IMR-90 (cell line): Measurements from ENCODE around the gene TULP4. TPM values are rescaled to one million over a fixed set of nuclear protein-coding genes. Genes with fewer than 3 reads are reported as not detected.

Experiments used
- ATAC-seq: fragments of 200-7000 bp; cut with Tn5 transposase; 2 replicates; pipeline ENCODE4 v1.9.1; 2020; ENCODE audit warnings: low read depth, mild to moderate bottlenecking, moderate library complexity
- BruUV-seq: library from RNA; stranded (reverse); fragments of 400-500 nt; replicated peaks from 2 replicates; lab custom pipeline; 2021; lab: Mats Ljungman, UMichigan
- CTCF ChIA-PET: fragments of 300-600 bp; formaldehyde crosslinking; extraction: SDS; loops from one replicate; lab custom pipeline; 2021; ENCODE audit warnings: antibody characterized with exemption; lab: Yijun Ruan, JAX
- POLR2A ChIA-PET: fragments of 300-600 bp; sonication (Branson Sonifier 250); formaldehyde crosslinking; loops from one replicate; lab custom pipeline; 2022; ENCODE audit warnings: antibody characterized with exemption; ENCODE audit not compliant: unreplicated experiment; lab: Charles Lee
- DNase-seq: peaks from one replicate; pipeline ENCODE4 v3.0.0; 2013
- H2AFZ ChIP-seq: replicated peaks from 2 replicates; pipeline ENCODE3; 2013; ENCODE audit warnings: low read length, mild to moderate bottlenecking; ENCODE audit not compliant: poor library complexity
- H2AK5ac ChIP-seq: 2 replicates; pipeline ENCODE4 v1.6.1; 2013; ENCODE audit warnings: low read depth, low read length, inconsistent platforms
- H2AK9ac ChIP-seq: replicated peaks from 2 replicates; pipeline ENCODE3; 2013; ENCODE audit warnings: mild to moderate bottlenecking, low read depth, low read length, moderate library complexity; ENCODE audit not compliant: poor library complexity
- H2BK120ac ChIP-seq: 2 replicates; pipeline ENCODE4 v1.6.1; 2013; ENCODE audit warnings: low read depth, low read length, inconsistent platforms
- H2BK15ac ChIP-seq: 3 replicates; pipeline ENCODE4 v1.6.1; 2013; ENCODE audit warnings: low read depth, low read length, inconsistent platforms
- H2BK20ac ChIP-seq: 2 replicates; pipeline ENCODE4 v1.6.1; 2013; ENCODE audit warnings: low read depth, mild to moderate bottlenecking, inconsistent platforms, low read length, moderate library complexity
- H2BK5ac ChIP-seq: 2 replicates; pipeline ENCODE4 v1.6.1; 2013; ENCODE audit warnings: mild to moderate bottlenecking, low read depth, low read length, inconsistent platforms; ENCODE audit not compliant: poor library complexity, severe bottlenecking
- H3K14ac ChIP-seq: replicated peaks from 2 replicates; pipeline ENCODE4 v1.6.1; 2013; ENCODE audit warnings: low read depth, low read length, inconsistent platforms
- H3K18ac ChIP-seq: 2 replicates; pipeline ENCODE4 v1.6.1; 2013; ENCODE audit warnings: low read depth, low read length, control low read depth
- H3K23ac ChIP-seq: 2 replicates; pipeline ENCODE4 v1.6.1; 2013; ENCODE audit warnings: low read depth, low read length, inconsistent platforms
- H3K27ac ChIP-seq: 2 replicates; pipeline ENCODE4 v1.5.1; 2013; ENCODE audit warnings: mild to moderate bottlenecking, control low read depth, low read length; ENCODE audit not compliant: insufficient read depth
- H3K27me3 ChIP-seq: 2 replicates; pipeline ENCODE4 v1.6.1; 2013; ENCODE audit warnings: low read length; ENCODE audit not compliant: control insufficient read depth, insufficient read depth
- H3K36me3 ChIP-seq: 2 replicates; pipeline ENCODE4 v1.6.1; 2013; ENCODE audit warnings: low read length, mixed read lengths; ENCODE audit not compliant: control insufficient read depth, insufficient read depth
- H3K4ac ChIP-seq: 2 replicates; pipeline ENCODE4 v1.6.1; 2013; ENCODE audit warnings: low read depth, low read length, inconsistent platforms
- H3K4me1 ChIP-seq: 2 replicates; pipeline ENCODE4 v1.6.1; 2013; ENCODE audit warnings: low read length, mixed read lengths; ENCODE audit not compliant: control insufficient read depth, insufficient read depth
- H3K4me2 ChIP-seq: 2 replicates; pipeline ENCODE4 v1.6.1; 2013; ENCODE audit warnings: low read depth, mild to moderate bottlenecking, control low read depth, low read length, moderate library complexity
- H3K4me3 ChIP-seq: 2 replicates; pipeline ENCODE4 v1.5.1; 2013; ENCODE audit warnings: low read depth, mild to moderate bottlenecking, control low read depth, low read length, moderate library complexity; ENCODE audit not compliant: insufficient read depth
- H3K56ac ChIP-seq: 2 replicates; pipeline ENCODE4 v1.6.1; 2013; ENCODE audit warnings: low read length, inconsistent platforms; ENCODE audit not compliant: insufficient read depth; ENCODE audit errors: extremely low read depth
- H3K79me1 ChIP-seq, 2 experiments: 2 replicates each; pipeline ENCODE4 v1.6.1; 2013; ENCODE audit warnings: low read length in 2 of 2, inconsistent platforms in 1 of 2, low read depth in 1 of 2
- H3K9ac ChIP-seq: 2 replicates; pipeline ENCODE4 v1.6.1; 2013; ENCODE audit warnings: low read depth, low read length, control low read depth
- H3K9me1 ChIP-seq: 2 replicates; pipeline ENCODE4 v1.6.1; 2013; ENCODE audit warnings: low read length, inconsistent platforms; ENCODE audit not compliant: insufficient read depth
- H3K9me3 ChIP-seq: 2 replicates; pipeline ENCODE4 v1.6.1; 2013; ENCODE audit warnings: low read length; ENCODE audit not compliant: control insufficient read depth, insufficient read depth
- H4K20me1 ChIP-seq: 2 replicates; pipeline ENCODE4 v1.6.1; 2013; ENCODE audit warnings: low read length, inconsistent platforms; ENCODE audit not compliant: insufficient read depth
- H4K5ac ChIP-seq: 2 replicates; pipeline ENCODE4 v1.6.1; 2013; ENCODE audit warnings: mild to moderate bottlenecking, low read depth, low read length, control low read depth
- H4K8ac ChIP-seq, 2 experiments: 2 replicates each; pipeline ENCODE4 v1.6.1; 2013; ENCODE audit warnings: low read depth in 2 of 2, low read length in 2 of 2, control low read depth in 1 of 2, inconsistent platforms in 1 of 2
- H4K91ac ChIP-seq: 2 replicates; pipeline ENCODE4 v1.6.1; 2013; ENCODE audit warnings: low read depth, low read length, inconsistent platforms; ENCODE audit not compliant: insufficient read depth
- BHLHE40 ChIP-seq: fragments of 150-350 bp; IDR thresholded peaks from 2 replicates; pipeline ENCODE4 v1.6.1; 2016; ENCODE audit warnings: mild to moderate bottlenecking, low read depth, low read length
- CEBPB ChIP-seq: IDR thresholded peaks from 2 replicates; pipeline ENCODE4 v1.6.1; 2012; ENCODE audit warnings: low read depth, low read length, improper control_type of control experiment
- CHD1 ChIP-seq: IDR thresholded peaks from 2 replicates; pipeline ENCODE4 v1.6.1; 2012; ENCODE audit warnings: low read depth, low read length, improper control_type of control experiment
- FOS ChIP-seq: fragments of 150-350 bp; IDR thresholded peaks from 2 replicates; pipeline ENCODE4 v1.6.1; 2016; ENCODE audit warnings: low read depth, low read length
- MAFK ChIP-seq: IDR thresholded peaks from 2 replicates; pipeline ENCODE4 v1.6.1; 2012; ENCODE audit warnings: low read depth, low read length, improper control_type of control experiment
- MAZ ChIP-seq: IDR thresholded peaks from 2 replicates; pipeline ENCODE4 v1.6.1; 2012; ENCODE audit warnings: low read depth, mild to moderate bottlenecking, low read length, improper control_type of control experiment, moderate library complexity, borderline replicate concordance
- MXI1 ChIP-seq: IDR thresholded peaks from 2 replicates; pipeline ENCODE4 v1.6.1; 2012; ENCODE audit warnings: low read depth, mild to moderate bottlenecking, low read length, moderate library complexity, borderline replicate concordance
- NFE2L2 ChIP-seq: fragments of 150-350 bp; IDR thresholded peaks from 2 replicates; pipeline ENCODE4 v1.6.1; 2016; ENCODE audit warnings: low read depth, mild to moderate bottlenecking, low read length
- POLR2A ChIP-seq: IDR thresholded peaks from 2 replicates; pipeline ENCODE4 v1.6.1; 2012; ENCODE audit warnings: mild to moderate bottlenecking, low read depth, low read length
- RAD21 ChIP-seq: IDR thresholded peaks from 2 replicates; pipeline ENCODE4 v1.6.1; 2012; ENCODE audit warnings: low read length, improper control_type of control experiment
- RCOR1 ChIP-seq: IDR thresholded peaks from 2 replicates; pipeline ENCODE4 v1.6.1; 2012; ENCODE audit warnings: mild to moderate bottlenecking, low read length, improper control_type of control experiment; ENCODE audit not compliant: insufficient replicate concordance
- RFX5 ChIP-seq: IDR thresholded peaks from 2 replicates; pipeline ENCODE4 v1.8.0; 2012; ENCODE audit warnings: low read depth, mild to moderate bottlenecking, low read length, moderate library complexity
- SMC3 ChIP-seq: fragments of 150-350 bp; IDR thresholded peaks from 2 replicates; pipeline ENCODE4 v1.6.1; 2016; ENCODE audit warnings: low read depth, mild to moderate bottlenecking, antibody characterized with exemption, low read length, moderate library complexity
- WGBS, 2 experiments: methylation state at CpG; one replicate each; pipeline versions ENCODE4 v1.1.5 to v1.1.7; 2013; ENCODE audit warnings: missing lambda C conversion rate in 2 of 2; ENCODE audit not compliant: insufficient read length in 1 of 2; ENCODE audit errors: extremely low coverage in 2 of 2; 5-methylcytosine and 5-hydroxymethylcytosine counted together
- dilution Hi-C: fragments of 300-500 bp; cut with HindIII; formaldehyde crosslinking; loops from one replicate; pipeline ENCODE4 v1.14.3; 2018; ENCODE audit warnings: low sequenced_read_pairs; ENCODE audit not compliant: unreplicated experiment
- in situ Hi-C: fragments of 300-500 bp; cut with MboI; formaldehyde crosslinking; loops from 3 replicates; pipeline ENCODE4 v1.14.3; 2019; ENCODE audit warnings: low sequenced_read_pairs, inconsistent platforms, mixed read lengths
- intact Hi-C: fragments of 100-400 bp; cut with micrococcal nuclease; formaldehyde crosslinking; loops from 2 replicates; pipeline ENCODE4 v1.10.0; 2022
- polyA plus RNA-seq, 3 experiments: library from polyadenylated mRNA; depleted of rRNA; stranded (reverse); fragments of >200 nt; gene quantifications; 2 replicates each; pipeline ENCODE4 v1.2.3, GENCODE V29; 2012; ENCODE audit warnings: low replicate concordance in 1 of 3
- total RNA-seq: library from RNA; depleted of rRNA; stranded (reverse); fragments of >200 nt; gene quantifications from 2 replicates; pipeline ENCODE4 v1.2.3, GENCODE V29; 2012
- TF ChIP-seq, protein P1 (sequence below): fragments of 150-350 bp; IDR thresholded peaks from 2 replicates; pipeline ENCODE4 v1.6.1; 2017; ENCODE audit warnings: mild to moderate bottlenecking, antibody characterized with exemption, low read length, low read depth
- TF ChIP-seq, protein P2 (sequence below): conservative IDR thresholded peaks from 2 replicates; pipeline ENCODE4 v1.5.1; 2012; ENCODE audit warnings: mild to moderate bottlenecking, low read depth, low read length, improper control_type of control experiment
- TF ChIP-seq, protein P3 (sequence below): fragments of 150-350 bp; IDR thresholded peaks from 2 replicates; pipeline ENCODE4 v1.6.1; 2016; ENCODE audit warnings: low read depth, mild to moderate bottlenecking, low read length, moderate library complexity, borderline replicate concordance

The TULP4 gene
- total and polyA plus RNA-seq, 2 of the 4 experiments (the other 2 are of a cell fraction), result 8.1 to 30.6 TPM

GRCh38 chr6:158269657-158270056, 42.6 kb upstream of the TULP4 start:
- H4K91ac ChIP-seq, result no peak overlapping the region
- intact Hi-C loops (no loop called here), dilution Hi-C loops (no loop called here), in situ Hi-C loops (no loop called here)
- peaks cover 5% of the 10 kb centered on the region; the same call in 1 of the 2 replicates for H4K20me1 ChIP-seq
- POLR2A ChIA-PET, result no interaction called here
- H3K4me2 ChIP-seq, result no peak overlapping the region
- BruUV-seq, result no TSS peak
- ATAC-seq (no peak), DNase-seq (no peak)
- H4K8ac ChIP-seq, result no peak overlapping the region
- no peak overlapping the region for H3K56ac ChIP-seq
- peaks cover 33 to 57% of the 10 kb centered on the region in 2 experiments for H3K79me1 ChIP-seq
- H3K4ac ChIP-seq, result no peak overlapping the region
- no peaks in the 10 kb centered on the region for H3K27me3 ChIP-seq
- H3K23ac ChIP-seq, result no peak overlapping the region
- no peak overlapping the region for H3K27ac ChIP-seq
- no peak overlapping the region for H2AFZ ChIP-seq
- H3K18ac ChIP-seq, result no peak overlapping the region
- peaks cover 4% of the 10 kb centered on the region for H3K4me1 ChIP-seq
- H2BK120ac ChIP-seq, result no peak overlapping the region
- no peak overlapping the region for H2BK15ac ChIP-seq
- TF ChIP-seq SMC3, result no peak
- TF ChIP-seq MAFK, result no peak
- no peak for TF ChIP-seq RAD21
- no peak for TF ChIP-seq FOS
- no peak for TF ChIP-seq MXI1
- no peak for TF ChIP-seq NFE2L2
- no peak for TF ChIP-seq BHLHE40
- TF ChIP-seq, protein P1, sequence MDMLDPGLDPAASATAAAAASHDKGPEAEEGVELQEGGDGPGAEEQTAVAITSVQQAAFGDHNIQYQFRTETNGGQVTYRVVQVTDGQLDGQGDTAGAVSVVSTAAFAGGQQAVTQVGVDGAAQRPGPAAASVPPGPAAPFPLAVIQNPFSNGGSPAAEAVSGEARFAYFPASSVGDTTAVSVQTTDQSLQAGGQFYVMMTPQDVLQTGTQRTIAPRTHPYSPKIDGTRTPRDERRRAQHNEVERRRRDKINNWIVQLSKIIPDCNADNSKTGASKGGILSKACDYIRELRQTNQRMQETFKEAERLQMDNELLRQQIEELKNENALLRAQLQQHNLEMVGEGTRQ, result no peak
- TF ChIP-seq MAZ, result no peak
- TF ChIP-seq, protein P2, sequence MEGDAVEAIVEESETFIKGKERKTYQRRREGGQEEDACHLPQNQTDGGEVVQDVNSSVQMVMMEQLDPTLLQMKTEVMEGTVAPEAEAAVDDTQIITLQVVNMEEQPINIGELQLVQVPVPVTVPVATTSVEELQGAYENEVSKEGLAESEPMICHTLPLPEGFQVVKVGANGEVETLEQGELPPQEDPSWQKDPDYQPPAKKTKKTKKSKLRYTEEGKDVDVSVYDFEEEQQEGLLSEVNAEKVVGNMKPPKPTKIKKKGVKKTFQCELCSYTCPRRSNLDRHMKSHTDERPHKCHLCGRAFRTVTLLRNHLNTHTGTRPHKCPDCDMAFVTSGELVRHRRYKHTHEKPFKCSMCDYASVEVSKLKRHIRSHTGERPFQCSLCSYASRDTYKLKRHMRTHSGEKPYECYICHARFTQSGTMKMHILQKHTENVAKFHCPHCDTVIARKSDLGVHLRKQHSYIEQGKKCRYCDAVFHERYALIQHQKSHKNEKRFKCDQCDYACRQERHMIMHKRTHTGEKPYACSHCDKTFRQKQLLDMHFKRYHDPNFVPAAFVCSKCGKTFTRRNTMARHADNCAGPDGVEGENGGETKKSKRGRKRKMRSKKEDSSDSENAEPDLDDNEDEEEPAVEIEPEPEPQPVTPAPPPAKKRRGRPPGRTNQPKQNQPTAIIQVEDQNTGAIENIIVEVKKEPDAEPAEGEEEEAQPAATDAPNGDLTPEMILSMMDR, result no peak
- no peak for TF ChIP-seq CEBPB
- TF ChIP-seq, protein P3, sequence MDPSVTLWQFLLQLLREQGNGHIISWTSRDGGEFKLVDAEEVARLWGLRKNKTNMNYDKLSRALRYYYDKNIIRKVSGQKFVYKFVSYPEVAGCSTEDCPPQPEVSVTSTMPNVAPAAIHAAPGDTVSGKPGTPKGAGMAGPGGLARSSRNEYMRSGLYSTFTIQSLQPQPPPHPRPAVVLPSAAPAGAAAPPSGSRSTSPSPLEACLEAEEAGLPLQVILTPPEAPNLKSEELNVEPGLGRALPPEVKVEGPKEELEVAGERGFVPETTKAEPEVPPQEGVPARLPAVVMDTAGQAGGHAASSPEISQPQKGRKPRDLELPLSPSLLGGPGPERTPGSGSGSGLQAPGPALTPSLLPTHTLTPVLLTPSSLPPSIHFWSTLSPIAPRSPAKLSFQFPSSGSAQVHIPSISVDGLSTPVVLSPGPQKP, result no peak
- TF ChIP-seq RCOR1, result no peak
- no peak for TF ChIP-seq CHD1
- TF ChIP-seq POLR2A, result no peak
- no peak for TF ChIP-seq RFX5
- no peak overlapping the region for H4K5ac ChIP-seq
- H3K4me3 ChIP-seq, result no peak overlapping the region
- no CpG with 5 or more reads among the region's 3 CpGs for WGBS, 2 experiments
- no peak overlapping the region for H3K9ac ChIP-seq
- no peak overlapping the region for H2AK9ac ChIP-seq
- H3K14ac ChIP-seq, result no peak overlapping the region
- peaks cover 9% of the 10 kb centered on the region; the same call in 1 of the 2 replicates for H3K9me1 ChIP-seq
- 0 out of 2 replicates have a peak, but pooled peaks cover 2% of the 10 kb centered on the region for H3K36me3 ChIP-seq
- H2BK5ac ChIP-seq, result no peak overlapping the region
- H2AK5ac ChIP-seq, result no peak overlapping the region
- no peak overlapping the region for H2BK20ac ChIP-seq
- H3K9me3 ChIP-seq, result no peaks in the 10 kb centered on the region
- CTCF ChIA-PET, result no interaction called here
